HL-60/S4 treated with phorbol 12-myristate 13-acetate at 8.2 ng/mL for 4 days and 3 days (cell line): ENCODE results near the gene CLEC2B.

Source experiments
- in situ Hi-C: fragments of 300-500 bp; cut with MboI; formaldehyde crosslinking; loops from 2 replicates; pipeline ENCODE4 v1.15.0; 2022; ENCODE audit warnings: low sequenced_read_pairs

The CLEC2B gene

GRCh38 chr12:9870286-9870866 lies 1.2 kb upstream of the CLEC2B start:
- in situ Hi-C loops, result no loop called here

GRCh38 chr12:9868951-9869306 lies 225 bp downstream of the CLEC2B start:
- in situ Hi-C loops, result no loop called here

- in situ Hi-C loops, result no loop called here
Measured at GRCh38 chr12:9868311-9868801, 798 bp downstream of the CLEC2B start.

GRCh38 chr12:9867531-9867930 lies 1.6 kb downstream of the CLEC2B start:
- in situ Hi-C loops, result no loop called here

GRCh38 chr12:9866860-9867269 lies 2.3 kb downstream of the CLEC2B start:
- in situ Hi-C loops, result no loop called here

- in situ Hi-C loops, result no loop called here
Measured at GRCh38 chr12:9864913-9865675, 4.1 kb downstream of the CLEC2B start.

- in situ Hi-C loops, result no loop called here
Measured at GRCh38 chr12:9858135-9858534, 11.0 kb downstream of the CLEC2B start.

- in situ Hi-C loops, result no loop called here
Measured at GRCh38 chr12:9856894-9857293, 12.3 kb downstream of the CLEC2B start.

GRCh38 chr12:9856151-9856550 lies 13.0 kb downstream of the CLEC2B start:
- in situ Hi-C loops, result no loop called here

GRCh38 chr12:9851927-9852326 lies 17.2 kb downstream of the CLEC2B start:
- in situ Hi-C loops, result no loop called here

GRCh38 chr12:9851050-9851449 lies 18.1 kb downstream of the CLEC2B start:
- in situ Hi-C loops, result no loop called here

GRCh38 chr12:9848899-9849298 lies 20.3 kb downstream of the CLEC2B start:
- in situ Hi-C loops, result no loop called here

GRCh38 chr12:9843407-9843806 lies 25.7 kb downstream of the CLEC2B start:
- in situ Hi-C loops, result no loop called here

GRCh38 chr12:9831720-9832119 lies 37.4 kb downstream of the CLEC2B start:
- in situ Hi-C loops, result no loop called here

- in situ Hi-C loops, result no loop called here
Measured at GRCh38 chr12:9829982-9830381, 39.2 kb downstream of the CLEC2B start.

GRCh38 chr12:9829483-9829882 lies 39.7 kb downstream of the CLEC2B start:
- in situ Hi-C loops, result no loop called here

GRCh38 chr12:9827209-9827888 lies 41.8 kb downstream of the CLEC2B start, which contains the start of gene KLRF1:
Gene KLRF1, plus strand, starts transcription at chr12:9827481. Its CDS starts 64 bp downstream, at chr12:9827545.
- in situ Hi-C loops, result no loop called here

GRCh38 chr12:9820281-9820930 lies 48.7 kb downstream of the CLEC2B start:
- in situ Hi-C loops, result loop anchor here (25.0 kb wide), 1 partner anchor 317 kb away; the partner anchor contains the start of gene CLEC7A

- in situ Hi-C loops, result loop anchor here (25.0 kb wide), 1 partner anchor 323 kb away; the partner anchor contains the start of gene CLEC7A
Measured at GRCh38 chr12:9813821-9814798, 55.0 kb downstream of the CLEC2B start.

- in situ Hi-C loops, result loop anchor here (25.0 kb wide), 1 partner anchor 326 kb away; the partner anchor contains the start of gene CLEC7A
Measured at GRCh38 chr12:9811621-9812020, 57.5 kb downstream of the CLEC2B start.
